HCT116 (cell line): ENCODE data around the gene TXLNG. TPM values are rescaled to one million over a fixed set of nuclear protein-coding genes. Genes with fewer than 3 reads are reported as not detected.

Experiments
- ATAC-seq: fragments of 200-7000 bp; cut with Tn5 transposase; 2 replicates; pipeline ENCODE4 v1.9.1; 2020; ENCODE audit warnings: mild to moderate bottlenecking, moderate library complexity
- BruUV-seq: library from RNA; stranded (reverse); fragments of 400-500 nt; replicated peaks from 2 replicates; lab custom pipeline; 2021; lab: Mats Ljungman, UMichigan
- CTCF ChIA-PET: fragments of 300-600 bp; sonication (Branson Sonifier 250); formaldehyde crosslinking; loops from one replicate; lab custom pipeline; 2021; ENCODE audit warnings: antibody characterized with exemption; lab: Charles Lee
- POLR2A ChIA-PET: fragments of 300-600, 350-600 bp; sonication (Branson Sonifier 250); formaldehyde crosslinking; loops from one replicate; lab custom pipeline; 2021; ENCODE audit warnings: antibody characterized with exemption; lab: Charles Lee
- RAD21 ChIA-PET, 2 experiments: fragments of 300-600 bp; sonication (Branson Sonifier 250); formaldehyde crosslinking; loops; one replicate each; lab custom pipeline; 2023; ENCODE audit warnings: low total read pairs in 2 of 2; ENCODE audit not compliant: uncharacterized antibody in 2 of 2, unreplicated experiment in 2 of 2, low non-redundant PET in 1 of 2; lab: Charles Lee
- DNase-seq: peaks from one replicate; pipeline ENCODE4 v3.0.0-alpha.2; 2010; ENCODE audit warnings: low read depth, low spot score
- H2AFZ ChIP-seq: fragments of 200-600 bp; shearing (Covaris generic), sonication (generic); 2 replicates; pipeline ENCODE4 v1.6.1; 2017; ENCODE audit warnings: low read depth, mixed run types, mixed read lengths, antibody characterized with exemption, low read length; ENCODE audit not compliant: poor library complexity, severe bottlenecking
- H3K27ac ChIP-seq: 2 replicates; pipeline ENCODE4 v1.5.1; 2012; ENCODE audit warnings: low read depth, low read length
- H3K27me3 ChIP-seq: fragments of 200-600 bp; sonication (generic); 2 replicates; pipeline ENCODE4 v1.6.1; 2016; ENCODE audit warnings: mixed run types, low read length, mixed read lengths; ENCODE audit not compliant: insufficient read depth
- H3K36me3 ChIP-seq, 2 experiments: fragments of 200-500 bp in 1 of 2; fragments of 200-600 bp in 1 of 2; sonication (Bioruptor generic) in 1 of 2; sonication (generic) in 1 of 2; 2 replicates each; pipeline versions ENCODE4 v1.5.1 to v1.6.1; 2014 to 2016; ENCODE audit warnings: low read length in 2 of 2, inconsistent platforms in 1 of 2, mixed read lengths in 1 of 2, mixed run types in 1 of 2; ENCODE audit not compliant: insufficient read depth in 2 of 2, control insufficient read depth in 1 of 2
- H3K4me1 ChIP-seq, 2 experiments: fragments of 200-600 bp in 1 of 2; sonication (generic) in 1 of 2; 2 replicates each; pipeline versions ENCODE4 v1.5.1 to v1.6.1; 2012 to 2017; ENCODE audit warnings: low read length in 2 of 2, inconsistent platforms in 1 of 2, mild to moderate bottlenecking in 1 of 2, mixed read lengths in 1 of 2, mixed run types in 1 of 2, moderate library complexity in 1 of 2; ENCODE audit not compliant: insufficient read depth in 2 of 2, control insufficient read depth in 1 of 2
- H3K4me2 ChIP-seq: fragments of 200-600 bp; sonication (generic); 2 replicates; pipeline ENCODE4 v1.6.1; 2017; ENCODE audit warnings: mixed run types, low read length, mixed read lengths
- H3K4me3 ChIP-seq, 2 experiments: fragments of 200-600 bp in 1 of 2; sonication (generic) in 1 of 2; replicated peaks in 1 of 2; 2 replicates each; pipeline ENCODE4 v1.5.1; 2011 to 2016; ENCODE audit warnings: low read length in 2 of 2, control low read depth in 1 of 2, low read depth in 1 of 2, mild to moderate bottlenecking in 1 of 2, mixed read lengths in 1 of 2, mixed run types in 1 of 2
- H3K79me2 ChIP-seq: fragments of 200-600 bp; sonication (generic); 2 replicates; pipeline ENCODE4 v1.6.1; 2017; ENCODE audit warnings: mild to moderate bottlenecking, mixed run types, low read length, moderate library complexity, mixed read lengths; ENCODE audit not compliant: insufficient read depth
- H3K9ac ChIP-seq: fragments of 200-600 bp; sonication (generic); 2 replicates; pipeline ENCODE4 v1.6.1; 2016; ENCODE audit warnings: low read length, mixed read lengths
- H3K9me2 ChIP-seq: fragments of 200-600 bp; sonication (generic), shearing (Covaris generic); 2 replicates; pipeline ENCODE4 v1.6.1; 2017; ENCODE audit warnings: mixed run types, mild to moderate bottlenecking, moderate library complexity; ENCODE audit not compliant: insufficient read depth
- H3K9me3 ChIP-seq, 2 experiments: fragments of 200-500 bp in 1 of 2; fragments of 200-600 bp in 1 of 2; sonication (Bioruptor generic) in 1 of 2; sonication (generic) in 1 of 2; 2 replicates each; pipeline ENCODE4 v1.6.1; 2014 to 2017; ENCODE audit warnings: low read length in 2 of 2, mixed read lengths in 2 of 2, inconsistent platforms in 1 of 2, low read depth in 1 of 2, mild to moderate bottlenecking in 1 of 2, mixed run types in 1 of 2, moderate library complexity in 1 of 2; ENCODE audit not compliant: control insufficient read depth in 1 of 2, insufficient read depth in 1 of 2
- H4K20me1 ChIP-seq: fragments of 200-600 bp; sonication (generic), shearing (Covaris generic); 2 replicates; pipeline ENCODE4 v1.6.1; 2017; ENCODE audit warnings: mixed run types, mild to moderate bottlenecking, moderate library complexity; ENCODE audit not compliant: insufficient read depth
- EZH2phosphoT487 ChIP-seq: fragments of 200-600 bp; IDR thresholded peaks from 2 replicates; pipeline ENCODE4 v1.6.1; 2018; ENCODE audit warnings: antibody characterized with exemption, borderline replicate concordance
- RAD21 ChIP-seq: IDR thresholded peaks from 2 replicates; pipeline ENCODE4 v1.6.1; 2012; ENCODE audit warnings: low read depth, mild to moderate bottlenecking
- REST ChIP-seq: IDR thresholded peaks from 2 replicates; pipeline ENCODE4 v1.6.1; 2012; ENCODE audit warnings: low read depth
- SIN3A ChIP-seq: IDR thresholded peaks from 2 replicates; pipeline ENCODE4 v1.6.1; 2012; ENCODE audit warnings: low read depth
- TCF7L2 ChIP-seq: IDR thresholded peaks from 2 replicates; pipeline ENCODE4 v1.7.0; 2011; ENCODE audit warnings: borderline replicate concordance, inconsistent platforms; ENCODE audit not compliant: insufficient read depth, insufficient read length; ENCODE audit errors: extremely low read depth
- YY1 ChIP-seq: IDR thresholded peaks from 2 replicates; pipeline ENCODE4 v1.6.1; 2011; ENCODE audit warnings: low read length, low read depth, moderate library complexity, mild to moderate bottlenecking; ENCODE audit not compliant: insufficient replicate concordance; ENCODE audit errors: extremely low read depth
- intact Hi-C: fragments of 100-400 bp; cut with micrococcal nuclease; formaldehyde crosslinking; loops from 2 replicates; pipeline ENCODE4 v1.10.0; 2022
- total RNA-seq: library from RNA; stranded (reverse); gene quantifications from one replicate; pipeline ENCODE4 v1.2.1, GENCODE V29; 2021; ENCODE audit not compliant: unreplicated experiment

The TXLNG gene
- total RNA-seq, 1 experiment from 2014 or later = 22.9 TPM

GRCh38 chrX:16743604-16744325 lies 42.5 kb upstream of the TXLNG start:
- Histone ChIP-seq H3K9me2 (no peaks in the 10 kb centered on the region), H3K79me2 (no peaks in the 10 kb centered on the region), H3K4me2 (no peak overlapping the region), H2AFZ (no peak overlapping the region), H3K4me1 (no peaks in the 10 kb centered on the region), H3K27me3 (no peaks in the 10 kb centered on the region), H4K20me1 (no peaks in the 10 kb centered on the region), H3K4me3 (no peak overlapping the region), H3K9ac (no peak overlapping the region), H3K27ac (no peak overlapping the region), H3K36me3 (peaks cover 0 to 4% of the 10 kb centered on the region in 2 experiments; a peak in 2 of 4 replicates), H3K9me3 (no peaks in the 10 kb centered on the region)
- BruUV-seq = no TSS peak
- no peak for TF ChIP-seq EZH2phosphoT487
- TF ChIP-seq TCF7L2 = no peak
- TF ChIP-seq RAD21 = no peak
- TF ChIP-seq SIN3A = no peak
- TF ChIP-seq YY1 = no peak
- TF ChIP-seq REST = no peak
- ChIA-PET CTCF (no interaction called here), POLR2A (no interaction called here), RAD21 (no interaction called here)
- no peak for DNase-seq
- intact Hi-C loops = no loop called here
- no peak for ATAC-seq
